HG02759 (cell line): Measurements from ENCODE around the gene SNX27.
"Not testable (repeated sequence)": the region's sequence is repeated elsewhere in the genome, so short reads cannot be mapped to it uniquely, and the experiment has no call there.

Source experiments
- ATAC-seq: cut with Tn5 transposase; IDR thresholded peaks from one replicate; pipeline ENCODE4 v1.9.1; 2021; ENCODE audit warnings: mild to moderate bottlenecking, moderate library complexity; ENCODE audit not compliant: unreplicated experiment

The SNX27 gene

GRCh38 chr1:151718666-151719065 is 106.8 kb downstream of the SNX27 start:
- ATAC-seq, result no peak

GRCh38 chr1:151720125-151720524 is 108.3 kb downstream of the SNX27 start:
- ATAC-seq, result no peak

GRCh38 chr1:151720554-151720953 is 108.7 kb downstream of the SNX27 start:
- no peak for ATAC-seq

GRCh38 chr1:151720974-151721787 is 109.3 kb downstream of the SNX27 start, which contains the start of gene RIIAD1:
TSS of gene RIIAD1 (plus strand) at chr1:151721522. CDS start at chr1:151721537, 15 bp downstream.
- peak; percentile 71 for ATAC-seq

- no peak for ATAC-seq
Observed at GRCh38 chr1:151721788-151722510, 110.1 kb downstream of the SNX27 start.

GRCh38 chr1:151723726-151724370 is 112.0 kb downstream of the SNX27 start:
- ATAC-seq, result no peak

GRCh38 chr1:151728151-151729054 is 116.6 kb downstream of the SNX27 start:
- ATAC-seq, result no peak

GRCh38 chr1:151729157-151729965 is 117.5 kb downstream of the SNX27 start:
- ATAC-seq, result no peak

- no peak for ATAC-seq
Observed at GRCh38 chr1:151729966-151730291, 118.1 kb downstream of the SNX27 start.

GRCh38 chr1:151733126-151733525 is 121.3 kb downstream of the SNX27 start:
- no peak for ATAC-seq

- not testable (repeated sequence) for ATAC-seq
Observed at GRCh38 chr1:151733995-151734394, 122.1 kb downstream of the SNX27 start.

- no peak for ATAC-seq
Observed at GRCh38 chr1:151737026-151737425, 125.2 kb downstream of the SNX27 start.

GRCh38 chr1:151737479-151737878 is 125.6 kb downstream of the SNX27 start:
- no peak for ATAC-seq

GRCh38 chr1:151739590-151740355 is 127.9 kb downstream of the SNX27 start:
- no peak for ATAC-seq

GRCh38 chr1:151741516-151741915 is 129.7 kb downstream of the SNX27 start:
- no peak for ATAC-seq
